ENCODE data around the gene ABHD14A. TPM values are rescaled to one million over a fixed set of nuclear protein-coding genes. Genes with fewer than 3 reads are reported as not detected.
"Not testable (repeated sequence)": the region's sequence is repeated elsewhere in the genome, so short reads cannot be mapped to it uniquely, and the experiment has no call there.

The ABHD14A gene
- polyA plus RNA-seq, 3 donors: 22.8 to 31.8 (median 26.8) TPM

- DNase-seq: no peak
These were observed 17.3 kb downstream of the ABHD14A start for GRCh38 chr3:51992017-51992682.

DNA sequence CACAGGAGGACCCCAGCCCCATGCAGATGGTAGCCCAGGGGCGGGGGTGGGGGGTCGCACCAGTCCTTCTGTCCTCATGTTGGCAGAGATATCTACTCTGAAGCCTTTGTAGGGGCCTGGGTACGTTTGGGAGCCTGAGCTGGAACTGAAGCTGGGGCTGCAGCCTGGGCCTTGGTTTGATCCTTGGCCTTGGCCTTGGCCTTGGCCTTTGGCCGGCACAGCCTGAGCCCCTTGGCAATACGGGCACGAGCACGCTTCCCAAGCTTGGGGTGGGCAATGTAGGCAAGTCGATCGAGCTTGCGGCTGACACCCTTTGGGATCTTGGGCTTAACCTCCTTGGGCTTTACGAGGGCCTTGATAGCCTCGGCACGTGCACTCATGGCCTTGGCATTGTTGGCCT, 18.8 kb downstream of the ABHD14A start:
- not testable (repeated sequence) for DNase-seq

GRCh38 chr3:51994530-51994929, 19.7 kb downstream of the ABHD14A start:
- no peak for DNase-seq

DNA sequence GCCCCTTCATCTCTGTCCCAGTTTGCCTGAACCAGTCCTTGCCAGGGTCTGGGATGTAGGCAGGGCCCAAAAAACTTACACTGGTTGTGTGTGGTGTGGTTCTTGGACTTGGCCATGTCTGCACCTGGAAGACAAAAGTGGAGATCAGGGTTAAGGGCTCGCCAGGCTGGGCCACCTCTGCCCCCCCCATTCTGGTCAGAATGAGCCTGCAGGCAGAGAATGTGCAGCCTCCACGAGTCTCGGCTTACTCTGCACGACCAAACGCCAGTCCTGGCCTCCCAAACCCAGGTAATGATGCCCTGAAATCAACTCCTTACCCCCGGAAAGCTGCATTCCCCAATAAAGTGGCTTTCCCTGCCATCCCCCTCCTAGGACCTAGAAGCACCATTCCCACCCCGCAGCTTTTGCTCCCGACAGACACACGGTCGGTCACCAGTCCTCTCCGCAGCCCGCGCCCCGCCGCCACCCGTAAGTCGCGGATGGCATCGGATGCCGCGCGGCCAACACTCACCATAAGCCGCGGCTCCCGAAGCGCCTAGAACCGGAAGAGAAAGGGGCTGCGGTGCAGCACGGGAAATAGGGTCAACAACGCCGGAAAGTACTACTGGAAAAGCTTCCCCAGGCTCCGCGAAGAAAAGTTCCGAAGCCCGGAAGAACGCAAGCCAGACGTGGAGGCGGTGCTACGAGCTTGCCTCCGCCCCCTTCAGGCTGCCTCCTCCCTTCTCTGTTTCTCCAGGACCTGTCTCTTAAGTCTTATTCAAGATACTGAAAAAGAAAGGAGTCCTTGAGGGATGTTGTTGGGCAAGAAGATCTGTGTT, 20.7 kb downstream of the ABHD14A start, which contains the start of gene RPL29:
TSS of gene RPL29 (minus strand) at position 550 of the 818 bp plus-strand sequence. CDS start at position 116, 434 bp downstream.
- peak; percentile 95 for DNase-seq

- no peak for DNase-seq
These were observed 22.3 kb downstream of the ABHD14A start for GRCh38 chr3:51997172-51997571.

DNA sequence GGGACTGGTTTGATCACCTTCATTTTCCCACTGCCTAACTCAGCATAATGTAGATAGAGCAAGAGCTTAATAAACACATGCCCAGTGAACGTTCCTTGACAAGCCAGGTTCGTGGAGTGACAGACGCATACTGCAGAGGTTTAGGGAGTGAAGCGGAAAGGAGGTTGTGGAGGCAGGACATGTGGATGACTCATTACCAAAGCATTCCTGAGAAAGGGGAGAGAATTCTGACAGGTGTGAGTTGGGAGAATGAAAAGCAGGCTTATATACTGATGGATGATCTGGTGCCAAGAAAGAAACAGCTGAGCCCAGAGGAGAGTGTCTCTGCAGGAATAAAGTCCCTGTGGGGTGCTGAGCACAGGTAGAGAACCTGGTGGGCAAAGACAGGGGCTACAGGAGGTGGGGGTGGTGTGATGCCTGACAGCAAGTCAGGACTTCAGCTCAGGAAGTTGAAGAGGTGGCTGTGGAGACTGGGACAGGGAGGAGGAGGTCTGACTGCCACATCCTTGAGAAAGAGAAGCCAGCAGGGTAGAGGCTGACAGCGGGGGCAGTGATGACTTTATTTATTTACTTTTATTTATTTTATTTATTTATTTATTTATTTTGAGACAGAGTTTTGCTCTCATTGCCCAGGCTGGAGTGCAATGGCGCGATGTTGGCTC, 23.2 kb downstream of the ABHD14A start:
- no peak for DNase-seq

DNA sequence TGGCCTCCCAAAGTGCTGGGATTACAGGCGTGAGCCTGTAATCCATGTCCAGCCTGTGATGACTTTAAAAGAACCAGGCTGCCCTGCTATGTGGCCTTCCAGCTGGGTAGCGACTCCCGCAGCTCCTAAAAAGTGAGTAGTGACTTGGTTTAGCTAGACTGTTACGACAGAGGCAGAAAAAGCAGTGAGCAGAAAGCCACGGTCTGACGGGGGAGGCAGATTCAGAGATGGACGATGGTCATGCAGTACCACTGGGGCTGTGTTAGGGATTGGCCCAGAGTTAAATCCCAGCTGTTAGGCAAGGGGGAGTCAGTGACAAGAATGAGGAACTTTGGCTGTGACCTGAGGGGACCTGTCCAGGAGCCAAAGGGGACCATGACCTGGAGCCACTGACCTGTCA, 23.9 kb downstream of the ABHD14A start:
- no peak for DNase-seq

DNA sequence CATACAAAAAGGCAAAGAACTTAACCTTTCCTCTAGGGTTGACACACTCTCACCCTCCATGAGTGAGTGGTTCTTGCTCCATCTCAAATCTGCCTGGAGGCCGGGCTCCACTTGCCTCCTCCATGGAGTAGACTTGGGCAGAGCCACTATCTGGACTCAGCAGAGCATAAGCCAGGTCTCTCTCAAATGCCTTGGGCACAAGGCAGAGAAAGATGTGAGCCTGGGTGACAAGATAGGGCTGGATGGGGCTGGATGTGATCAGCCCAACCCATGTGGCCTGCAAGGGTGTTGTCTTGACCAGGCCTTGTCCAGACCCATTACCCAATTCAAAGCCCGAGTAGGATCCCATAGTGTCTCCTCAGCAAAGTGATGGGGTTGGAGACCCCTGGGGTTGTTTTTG, 25.0 kb downstream of the ABHD14A start:
- DNase-seq: no peak

- DNase-seq: peak; percentile 81
These were observed 26.6 kb downstream of the ABHD14A start for GRCh38 chr3:52001443-52001974.

- DNase-seq: no peak
These were observed 27.9 kb downstream of the ABHD14A start for GRCh38 chr3:52002748-52003147.

- peak; percentile 64 for DNase-seq
These were observed 29.4 kb downstream of the ABHD14A start for GRCh38 chr3:52004163-52004787.

GRCh38 chr3:52004906-52005395, 30.1 kb downstream of the ABHD14A start:
- DNase-seq: no peak

- peak; percentile 82 for DNase-seq
These were observed 30.7 kb downstream of the ABHD14A start for GRCh38 chr3:52005571-52005986.

GRCh38 chr3:52006017-52006819, 31.4 kb downstream of the ABHD14A start:
- DNase-seq: no peak

DNA sequence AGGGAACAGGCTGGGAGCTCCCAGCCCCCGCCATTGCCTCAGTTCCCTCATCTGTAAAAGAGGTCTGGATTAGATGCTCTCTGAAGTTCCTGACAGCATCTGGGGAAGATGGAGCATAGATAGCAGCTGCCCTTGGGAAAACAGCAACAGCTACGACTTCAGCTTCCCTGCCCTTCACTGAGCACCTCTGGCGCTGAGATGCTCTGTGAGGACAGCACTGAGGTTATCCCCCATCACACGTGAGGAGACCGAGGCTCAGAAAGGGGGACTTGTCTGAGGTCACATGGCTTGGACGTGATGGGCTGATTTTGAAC, 31.9 kb downstream of the ABHD14A start:
- DNase-seq: no peak

GRCh38 chr3:52007291-52007690, 32.4 kb downstream of the ABHD14A start:
- DNase-seq: no peak

DNA sequence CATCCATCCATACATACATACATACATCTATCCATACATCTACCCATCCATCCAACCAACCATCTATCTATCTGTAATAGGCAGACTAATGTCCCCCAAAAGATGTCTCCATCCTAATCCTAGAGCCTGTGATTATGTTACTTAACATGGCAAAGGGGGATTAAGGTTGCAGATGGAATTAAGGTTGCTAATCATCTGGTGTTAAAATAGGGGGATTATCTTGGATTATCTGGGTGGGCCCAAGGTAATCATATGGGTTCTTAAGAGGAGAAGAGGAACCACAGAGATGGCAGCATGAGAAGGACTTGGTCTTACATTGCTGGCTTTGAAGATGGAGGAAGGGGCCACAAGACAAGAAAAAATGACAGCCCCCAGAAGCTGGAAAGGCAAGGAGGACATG, 35.6 kb downstream of the ABHD14A start:
- no peak for DNase-seq

DNA sequence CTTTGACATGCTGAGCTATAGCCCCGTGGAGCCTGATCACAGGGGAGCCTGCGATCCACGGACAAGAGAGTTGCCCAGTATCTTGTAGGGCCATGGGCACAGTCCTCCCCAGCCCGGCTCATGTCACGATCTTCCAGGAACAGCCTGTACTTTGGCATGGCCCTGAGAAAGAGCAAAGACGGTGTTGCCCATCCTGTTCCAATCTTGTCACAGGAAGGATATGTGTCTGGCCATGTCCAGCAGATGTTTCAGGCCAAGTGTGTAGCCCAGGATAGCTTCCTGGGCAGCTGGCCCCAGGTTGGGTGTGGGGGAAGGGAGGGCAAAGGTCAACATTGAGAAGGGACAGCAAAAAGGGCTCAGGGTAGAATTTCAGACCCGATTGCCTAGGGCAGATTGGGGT, 37.8 kb downstream of the ABHD14A start:
- DNase-seq: no peak

DNA sequence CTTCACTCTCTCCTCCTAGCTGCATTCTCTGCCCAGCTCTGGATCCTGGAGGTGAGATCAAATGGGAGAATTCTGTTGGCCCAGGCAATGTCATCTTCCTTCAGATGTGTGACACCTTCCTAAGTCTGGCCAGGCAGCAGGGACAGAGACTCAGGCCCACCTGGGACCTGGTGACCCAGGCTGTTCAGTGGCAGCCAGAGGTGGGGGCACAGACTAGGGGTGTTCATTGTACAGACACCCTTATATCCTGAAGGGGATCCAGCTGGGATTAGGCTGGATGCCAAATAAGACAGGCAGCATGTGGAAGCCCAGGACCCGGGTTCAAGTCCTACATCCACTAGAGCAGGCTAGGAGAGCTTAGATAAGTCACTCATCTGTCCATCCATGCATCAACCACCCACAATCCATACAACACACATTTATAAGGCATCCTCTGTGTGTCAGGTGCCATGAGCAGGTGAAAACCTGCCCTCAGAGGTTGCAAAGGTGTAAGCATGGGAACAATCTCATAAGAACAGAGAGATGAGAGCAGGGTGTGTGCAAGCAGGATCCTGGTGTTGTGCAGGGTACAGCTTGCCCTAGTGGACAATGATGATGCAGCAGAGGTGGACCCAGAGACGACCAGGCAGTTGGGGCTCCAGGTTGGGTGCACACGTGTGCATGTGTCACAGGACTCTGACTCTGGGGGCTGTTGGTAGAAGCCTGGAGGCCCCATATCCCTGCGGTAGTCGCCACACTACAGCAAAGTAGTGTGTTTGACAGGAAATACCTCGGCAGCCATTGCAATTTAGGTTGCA, 39.1 kb downstream of the ABHD14A start:
- no peak for DNase-seq

- no peak for DNase-seq
These were observed 39.7 kb downstream of the ABHD14A start for GRCh38 chr3:52014613-52015012.
